Right kidney (tissue), 1 donor: ENCODE data around the gene ZSCAN30.

Experiments used
- DNase-seq: peaks from one replicate; pipeline ENCODE4 v3.0.0-alpha.2; 2016

ZSCAN30 gene

DNA sequence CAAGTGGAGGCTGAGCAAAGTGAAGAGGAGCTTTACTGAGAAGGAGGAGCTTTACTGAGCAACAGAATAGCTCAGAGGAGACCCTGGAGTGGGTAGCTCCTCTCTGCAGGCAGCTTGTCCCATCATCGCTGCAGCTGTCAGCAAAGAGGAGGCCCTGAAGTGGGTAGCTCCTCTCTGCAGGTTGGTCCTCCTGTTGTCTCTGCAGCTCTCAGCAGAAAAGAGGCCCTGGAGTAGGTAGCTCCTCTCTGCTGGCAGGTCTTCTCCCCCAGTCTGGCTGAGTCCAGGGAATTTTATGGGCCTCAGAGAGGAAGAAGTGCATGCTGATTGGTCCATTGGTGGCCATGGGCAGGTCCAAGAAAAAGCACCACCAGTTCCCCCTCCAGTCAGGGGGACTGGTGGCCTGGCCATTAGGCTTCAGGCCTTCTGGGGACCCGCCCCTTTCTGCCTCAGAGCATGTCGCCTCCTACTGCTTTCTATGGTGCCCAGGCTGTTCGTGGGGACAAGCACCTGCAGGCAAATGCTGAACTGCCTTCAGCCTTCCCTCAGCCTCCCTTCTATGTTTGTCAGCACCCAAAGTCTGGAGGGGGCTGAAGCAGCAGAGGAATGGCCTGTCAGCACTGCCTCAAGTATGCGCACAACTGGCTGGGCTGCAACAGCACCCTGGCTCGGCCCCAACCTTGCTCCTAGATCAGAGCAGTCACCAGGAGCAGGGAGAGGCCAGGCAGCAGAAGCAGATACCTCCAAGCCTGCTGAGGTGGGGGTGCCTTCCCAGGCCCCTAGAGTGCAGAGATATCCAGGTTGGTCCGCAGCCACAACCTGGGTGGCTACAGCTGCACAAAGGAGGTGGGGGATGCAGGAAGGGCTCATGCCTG is 5.9 kb downstream of the ZSCAN30 start:
- no peak for DNase-seq

DNA sequence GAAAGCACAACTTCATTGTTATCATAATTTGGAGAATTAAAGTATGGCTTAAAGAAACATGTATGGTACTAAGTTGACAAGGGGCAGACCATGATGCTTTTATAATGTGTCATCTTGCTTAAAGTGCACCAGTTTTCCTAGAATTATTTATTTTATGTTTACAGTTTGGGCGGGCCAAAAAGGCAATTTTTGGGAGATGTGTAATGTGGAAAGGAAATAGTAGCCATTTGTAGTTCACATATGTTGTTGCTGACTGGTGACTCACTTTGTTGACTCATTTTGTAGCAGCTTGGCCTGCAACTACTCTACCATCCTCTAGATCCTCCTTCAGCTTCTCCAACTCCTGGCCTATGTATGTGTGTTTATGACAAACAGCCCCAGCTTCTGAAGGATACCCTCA is 7.7 kb downstream of the ZSCAN30 start:
- no peak for DNase-seq

DNA sequence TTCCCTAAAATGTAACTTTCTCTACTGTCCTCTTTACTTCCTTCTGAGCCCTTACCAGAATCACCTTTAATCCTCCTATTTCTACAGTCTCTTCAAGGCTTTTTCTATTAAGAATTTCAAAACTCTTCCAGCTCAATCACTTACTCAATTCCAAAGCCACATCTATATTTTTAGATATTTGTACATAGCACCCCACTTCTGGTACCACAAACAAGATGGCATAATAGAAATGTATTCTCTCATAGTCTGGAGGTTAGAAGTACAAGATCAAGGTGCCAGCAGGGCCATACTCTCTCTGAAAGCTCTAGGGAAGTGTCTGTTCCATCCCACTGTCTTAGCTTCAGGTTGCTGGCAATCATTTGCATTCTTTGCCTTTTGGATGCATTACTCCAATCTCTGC is 11.1 kb downstream of the ZSCAN30 start:
- DNase-seq, result no peak

DNA sequence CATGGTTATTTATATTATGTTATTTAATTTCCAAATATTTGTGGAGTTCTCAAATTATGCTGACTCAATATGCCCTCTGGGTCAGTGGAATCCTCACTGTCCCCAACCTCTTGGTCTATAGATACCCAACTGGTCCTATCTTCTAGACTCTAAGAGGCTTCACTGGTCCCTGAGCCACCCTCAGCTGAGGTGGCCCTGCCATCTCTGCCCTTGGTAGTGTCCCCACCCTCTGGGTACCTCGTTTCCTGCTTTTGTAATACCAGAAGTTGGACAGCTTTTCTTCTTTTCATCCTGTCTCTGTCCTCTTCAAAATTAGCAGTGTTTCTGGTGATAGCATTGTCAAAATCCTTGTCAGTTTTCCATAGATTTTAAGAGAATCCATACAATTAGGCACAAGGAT is 11.9 kb downstream of the ZSCAN30 start:
- no peak for DNase-seq

DNA sequence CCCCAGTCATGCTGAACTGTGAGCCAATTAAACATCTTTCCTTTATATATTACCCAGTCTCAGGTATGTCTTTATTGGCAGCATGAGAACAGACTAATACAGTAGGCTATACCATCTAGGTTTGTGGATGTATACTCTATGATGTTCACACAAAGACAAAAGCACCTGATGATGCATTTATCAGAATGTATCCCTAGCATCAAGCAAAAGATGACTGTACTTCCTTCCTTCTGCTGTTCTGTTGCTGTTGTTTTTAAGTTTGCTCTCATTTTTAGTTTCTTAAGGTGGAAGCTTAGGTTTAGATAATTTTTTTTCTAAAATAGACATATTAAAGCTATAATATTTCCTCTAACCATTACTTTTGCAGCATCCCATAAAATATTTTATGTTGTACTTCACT is 12.4 kb downstream of the ZSCAN30 start:
- no peak for DNase-seq

DNA sequence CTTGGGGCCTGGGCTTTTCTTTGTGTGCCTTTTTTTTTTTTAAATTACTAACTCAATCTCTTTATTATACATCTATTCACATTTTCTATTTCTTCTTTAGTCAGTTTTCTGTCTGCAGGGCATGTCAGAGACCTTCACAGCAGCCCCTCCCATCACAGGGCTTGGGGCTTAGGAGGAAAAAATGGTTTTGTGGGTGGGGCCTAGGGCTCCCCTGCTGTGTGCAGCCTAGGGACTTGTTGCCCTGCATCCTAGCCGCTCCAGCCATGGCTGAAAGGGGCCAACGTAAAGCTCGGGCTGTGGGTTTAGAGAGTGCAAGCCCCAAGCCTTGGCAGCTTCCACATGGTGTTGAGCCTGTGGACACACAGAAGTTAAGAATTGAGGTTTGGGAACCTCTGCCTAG is 13.8 kb downstream of the ZSCAN30 start:
- no peak for DNase-seq

DNA sequence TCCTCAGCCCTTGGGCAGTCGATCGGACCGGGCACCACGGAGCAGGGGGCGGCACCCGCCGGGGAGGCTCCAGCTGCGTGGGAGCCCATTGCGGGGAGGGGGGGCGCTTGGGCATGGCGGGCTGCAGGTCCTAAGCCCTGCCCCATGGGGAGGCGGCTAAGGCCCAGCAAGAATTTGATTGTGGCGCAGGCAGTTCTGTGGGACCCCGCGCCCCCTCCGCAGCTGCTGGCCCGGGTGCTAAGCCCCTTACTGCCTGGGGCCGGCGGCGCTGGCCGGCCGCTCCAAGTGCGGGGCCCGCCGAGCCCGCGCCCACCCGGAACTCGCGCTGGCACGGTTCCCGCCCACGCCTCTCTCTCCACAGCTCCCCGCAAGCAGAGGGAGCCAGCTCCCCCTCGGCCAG is 18.4 kb downstream of the ZSCAN30 start:
- DNase-seq, result no peak

DNA sequence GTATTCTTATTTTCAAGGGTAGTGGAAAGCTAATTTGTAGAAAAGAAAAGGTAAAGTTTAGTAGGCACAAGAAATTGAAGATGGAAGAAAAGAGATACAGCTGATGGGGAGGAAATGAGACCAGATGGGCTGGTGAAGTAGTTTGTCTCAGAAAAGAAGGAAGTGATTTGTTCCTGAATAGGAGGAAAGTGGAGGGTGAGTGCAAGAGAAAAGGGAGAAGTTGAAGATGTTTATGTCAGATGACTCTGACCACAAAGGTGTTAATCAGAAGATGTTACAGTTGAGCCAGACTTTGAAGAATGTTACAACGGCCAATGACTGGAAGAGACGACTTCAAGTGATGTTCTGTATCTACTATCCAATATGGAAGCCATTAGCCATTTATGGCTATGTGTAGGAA is 21.2 kb downstream of the ZSCAN30 start:
- no peak for DNase-seq

DNA sequence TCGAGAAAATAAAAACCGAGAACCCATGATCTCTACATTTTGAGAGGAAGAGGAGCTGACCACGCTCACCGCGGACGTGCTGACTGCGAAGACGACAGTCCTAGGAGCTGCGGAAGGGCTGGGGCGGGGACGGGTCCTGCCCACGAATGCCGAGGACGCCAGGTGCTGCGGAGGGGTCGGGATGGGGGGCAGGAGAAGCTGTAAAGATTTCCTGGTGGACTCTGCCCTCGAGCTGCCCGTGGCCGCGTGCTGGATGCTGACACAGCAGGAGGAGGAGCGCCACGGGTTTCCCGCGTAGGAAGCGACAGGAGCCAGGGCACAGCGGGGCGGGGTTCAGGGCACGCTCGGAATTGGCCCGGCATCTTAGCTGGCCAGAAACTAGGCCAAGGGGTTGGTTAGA is 22.2 kb downstream of the ZSCAN30 start:
- DNase-seq, result no peak

DNA sequence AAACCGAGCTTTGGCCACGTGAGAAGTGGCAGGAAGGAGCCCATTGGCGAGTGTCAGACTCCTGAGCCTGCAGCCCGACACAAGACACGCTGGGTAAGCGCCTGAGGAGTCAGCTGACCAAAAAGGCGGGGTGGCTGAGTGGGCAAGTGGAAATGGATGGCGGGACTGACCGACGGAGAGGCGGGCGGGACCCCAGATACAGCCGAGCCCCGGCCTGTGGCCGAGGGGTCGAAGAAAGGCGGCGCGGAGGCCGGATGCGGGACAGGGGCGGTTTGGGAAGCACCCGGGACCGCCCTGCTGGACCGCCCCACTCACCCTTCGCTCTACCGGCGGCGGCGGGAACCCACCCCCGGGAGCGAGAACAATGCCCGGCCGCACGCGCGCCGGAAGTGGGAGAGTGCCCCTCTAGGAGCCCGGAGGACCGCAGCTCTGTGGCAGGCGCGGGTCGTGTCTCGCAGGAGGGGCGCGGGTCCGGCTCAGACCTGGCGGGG is 22.8 kb downstream of the ZSCAN30 start:
- DNase-seq, result peak; percentile 91

DNA sequence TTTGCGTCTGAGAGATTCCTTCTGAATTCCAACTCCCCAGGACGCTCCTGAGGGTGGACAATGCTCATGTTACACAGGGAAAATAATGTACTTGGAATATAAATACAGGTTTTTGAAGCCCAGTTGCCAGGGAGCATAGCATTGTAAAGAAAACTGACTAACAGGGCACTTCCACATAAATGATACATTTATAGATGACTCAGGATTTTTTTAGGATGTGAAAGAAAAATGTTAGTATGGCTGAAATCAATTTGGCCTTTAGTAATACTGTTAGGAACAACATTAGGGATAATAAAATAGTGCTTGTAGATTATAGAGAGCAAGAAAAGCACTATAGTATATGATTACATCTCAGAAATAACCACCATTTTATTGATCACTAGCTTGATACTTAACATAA is 25.6 kb downstream of the ZSCAN30 start:
- no peak for DNase-seq

DNA sequence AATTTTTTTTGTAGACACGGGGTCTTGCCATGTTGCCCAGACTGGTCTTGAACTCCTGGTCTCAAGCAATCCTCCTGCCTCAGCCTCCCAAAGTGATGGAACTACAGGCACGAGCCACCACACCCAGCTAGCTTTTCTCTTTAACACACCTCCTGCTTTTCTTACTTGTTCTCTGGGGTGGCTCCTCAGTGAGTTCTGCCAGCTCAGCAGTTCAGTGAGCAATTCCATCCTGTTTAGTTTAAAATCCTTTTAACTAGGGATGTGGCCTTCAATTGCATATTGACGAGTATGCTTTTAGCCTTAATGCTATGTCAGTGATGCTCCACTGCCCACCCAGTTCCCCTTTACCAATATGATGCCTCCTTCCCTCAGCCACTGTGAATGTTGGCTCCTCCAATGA is 33.1 kb downstream of the ZSCAN30 start:
- no peak for DNase-seq

DNA sequence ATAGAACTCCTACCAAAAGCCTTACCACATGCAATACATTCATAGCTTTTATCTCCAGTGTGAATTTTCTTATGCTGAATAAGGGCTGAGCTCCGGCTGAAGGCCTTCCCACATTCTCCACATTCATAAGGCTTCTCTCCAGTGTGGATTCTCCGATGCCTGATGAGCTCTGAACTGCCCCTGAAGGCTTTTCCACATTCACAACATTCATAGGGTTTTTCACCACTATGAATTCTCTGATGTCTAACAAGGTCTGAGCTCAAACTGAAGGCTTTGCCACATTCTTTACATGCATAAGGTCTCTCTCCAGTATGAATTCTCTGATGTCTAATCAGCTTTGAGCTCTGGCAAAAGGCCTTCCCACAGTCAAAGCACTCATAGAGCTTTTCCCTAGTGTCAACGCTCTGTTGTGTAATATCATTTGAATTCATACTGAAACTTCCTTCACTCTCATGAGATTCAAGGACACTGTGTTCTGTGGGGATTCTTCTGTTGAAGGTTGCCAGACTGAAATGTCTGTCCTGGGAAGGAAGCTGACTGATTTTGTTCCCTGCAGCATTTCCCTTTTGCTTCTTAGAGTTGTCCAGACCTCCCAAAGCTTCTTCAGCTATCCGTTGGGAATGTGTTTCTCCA is 36.3 kb downstream of the ZSCAN30 start:
- no peak for DNase-seq

DNA sequence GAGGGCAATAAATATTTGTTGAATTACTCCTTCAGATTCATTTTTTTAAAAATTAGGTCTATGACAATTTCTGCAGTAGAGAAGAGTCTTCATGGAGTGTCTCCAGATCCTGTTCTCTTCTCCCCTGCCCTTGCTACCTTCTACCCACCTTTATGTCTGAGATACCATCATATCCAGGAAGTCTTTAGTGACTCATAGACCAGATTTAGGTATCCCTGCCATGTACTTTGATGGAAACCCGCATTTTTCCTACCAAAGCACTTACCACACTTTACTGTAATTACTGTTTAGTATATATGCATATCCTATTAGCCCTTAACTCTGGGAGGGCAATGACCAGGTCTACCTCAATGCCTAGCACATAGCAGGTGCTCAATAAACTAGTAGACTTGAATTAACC is 37.6 kb downstream of the ZSCAN30 start:
- no peak for DNase-seq

DNA sequence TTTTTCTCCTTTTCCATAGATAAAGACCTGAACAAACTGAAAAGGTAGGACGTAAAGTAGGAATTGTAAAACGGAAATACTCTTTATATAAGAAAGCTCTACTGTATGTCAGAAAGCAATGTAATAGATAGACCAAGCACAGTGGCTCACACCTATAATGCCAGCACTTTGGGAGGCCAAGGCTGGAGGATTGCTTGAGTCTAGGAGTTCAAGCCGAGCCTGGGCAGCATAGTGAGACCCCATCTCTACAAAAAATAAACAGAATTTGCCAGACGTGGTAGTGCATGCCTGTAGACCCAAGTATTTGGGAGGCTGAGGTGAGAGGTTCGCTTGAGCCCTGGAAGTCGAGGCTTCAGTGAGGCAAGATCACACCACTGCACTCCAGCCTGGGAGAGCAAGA is 41.6 kb downstream of the ZSCAN30 start:
- DNase-seq, result no peak

DNA sequence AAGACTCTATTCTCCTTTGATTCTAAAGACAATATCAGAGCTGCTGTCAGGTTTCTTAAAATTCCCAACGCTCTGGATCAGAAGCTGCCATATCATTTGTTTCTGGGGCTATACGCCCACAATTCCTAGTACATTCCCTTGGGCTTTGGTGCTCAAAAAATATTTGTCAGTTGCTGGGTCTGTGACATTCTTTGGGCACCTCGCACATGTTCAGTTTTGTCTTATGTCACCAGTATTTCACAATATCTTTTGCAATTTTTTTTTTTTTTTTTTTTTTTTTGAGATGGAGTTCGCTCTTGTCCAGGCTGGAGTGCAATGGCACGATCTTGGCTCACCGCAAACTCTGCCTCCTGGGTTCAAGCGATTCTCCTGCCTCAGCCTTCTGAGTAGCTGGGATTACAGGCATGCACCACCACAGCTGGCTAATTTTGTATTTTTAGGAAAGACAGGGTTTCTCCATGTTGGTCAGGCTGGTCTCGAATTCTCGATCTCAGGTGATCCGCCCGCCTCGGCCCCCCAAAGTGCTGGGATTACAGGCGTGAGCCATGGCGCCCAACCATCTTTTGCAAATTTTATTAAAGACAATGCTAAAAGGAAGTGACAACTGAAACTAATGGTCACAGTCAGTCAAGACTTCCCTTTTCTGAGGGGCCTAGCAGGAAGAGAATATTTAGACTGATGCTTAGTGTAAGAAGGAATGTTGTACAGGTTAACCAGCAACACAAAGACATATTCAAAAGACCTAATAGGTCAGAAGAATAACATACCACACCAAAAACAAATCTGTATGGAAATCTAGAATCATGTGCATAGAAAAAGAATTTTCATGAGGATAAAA is 42.4 kb downstream of the ZSCAN30 start:
- no peak for DNase-seq

DNA sequence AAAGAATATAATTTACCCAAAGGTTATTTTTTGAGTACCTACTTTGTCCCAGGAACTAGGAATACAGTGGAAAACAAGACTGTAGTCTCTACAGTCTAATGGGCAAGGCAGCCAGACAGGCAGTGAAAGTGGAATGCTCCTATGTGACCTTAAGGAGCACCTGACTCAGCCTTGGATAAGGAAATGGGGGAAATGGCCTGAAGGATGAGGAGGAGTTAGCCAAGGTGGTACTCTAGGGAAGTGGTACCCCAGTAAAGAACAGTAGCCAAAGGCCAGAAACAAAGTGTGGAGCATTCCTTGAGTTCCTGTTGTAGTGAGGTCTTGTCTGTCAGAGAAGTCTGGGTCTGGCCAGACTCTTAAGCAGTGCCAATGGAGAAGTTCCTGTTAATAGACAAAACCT is 43.2 kb downstream of the ZSCAN30 start:
- DNase-seq, result no peak

DNA sequence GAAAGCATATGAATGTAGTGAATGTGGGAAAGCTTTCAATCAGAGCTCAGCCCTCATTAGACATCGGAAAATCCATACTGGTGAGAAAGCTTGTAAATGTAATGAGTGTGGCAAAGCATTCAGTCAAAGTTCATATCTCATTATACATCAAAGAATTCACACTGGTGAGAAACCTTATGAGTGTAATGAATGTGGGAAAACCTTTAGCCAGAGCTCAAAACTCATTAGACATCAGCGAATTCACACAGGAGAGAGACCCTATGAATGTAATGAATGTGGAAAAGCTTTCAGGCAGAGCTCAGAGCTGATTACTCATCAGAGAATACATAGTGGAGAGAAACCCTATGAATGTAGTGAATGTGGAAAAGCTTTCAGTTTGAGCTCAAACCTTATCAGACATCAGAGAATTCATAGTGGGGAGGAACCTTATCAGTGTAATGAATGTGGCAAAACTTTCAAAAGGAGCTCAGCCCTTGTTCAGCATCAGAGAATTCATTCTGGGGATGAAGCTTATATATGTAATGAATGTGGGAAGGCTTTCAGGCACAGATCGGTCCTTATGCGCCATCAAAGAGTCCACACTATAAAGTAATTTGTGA is 44.2 kb downstream of the ZSCAN30 start:
- DNase-seq, result no peak

DNA sequence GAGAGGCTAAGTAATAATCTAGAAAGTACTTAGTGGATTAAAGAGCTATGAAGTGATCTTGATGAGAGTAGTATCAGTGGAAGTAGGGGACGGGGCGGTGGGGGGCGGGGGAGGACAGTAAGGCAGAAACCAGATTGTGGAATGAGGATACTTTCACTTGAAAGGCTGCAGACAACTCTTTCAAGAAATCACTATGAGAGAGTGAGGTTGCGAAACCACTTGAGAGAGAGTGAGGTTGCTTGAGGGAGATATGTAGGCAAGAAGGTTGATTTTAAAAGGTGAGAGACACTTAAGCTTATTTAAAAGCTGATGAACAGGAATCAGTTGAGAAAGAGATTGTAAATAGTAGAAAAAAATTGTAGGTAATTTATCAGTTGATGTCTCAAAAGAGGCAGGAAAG is 45.4 kb downstream of the ZSCAN30 start:
- DNase-seq, result no peak

DNA sequence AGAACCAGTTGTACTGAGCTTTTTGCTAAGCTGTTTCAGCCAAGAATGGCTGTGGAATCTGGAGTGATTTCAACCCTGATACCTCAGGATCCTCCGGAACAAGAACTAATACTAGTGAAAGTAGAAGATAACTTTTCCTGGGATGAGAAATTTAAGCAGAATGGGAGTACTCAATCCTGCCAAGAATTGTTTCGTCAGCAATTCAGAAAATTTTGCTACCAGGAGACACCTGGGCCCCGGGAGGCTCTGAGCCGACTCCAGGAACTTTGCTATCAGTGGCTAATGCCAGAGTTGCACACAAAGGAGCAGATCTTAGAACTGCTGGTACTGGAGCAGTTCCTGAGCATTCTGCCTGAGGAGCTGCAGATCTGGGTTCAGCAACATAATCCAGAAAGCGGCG is 47.6 kb downstream of the ZSCAN30 start:
- DNase-seq, result no peak

DNA sequence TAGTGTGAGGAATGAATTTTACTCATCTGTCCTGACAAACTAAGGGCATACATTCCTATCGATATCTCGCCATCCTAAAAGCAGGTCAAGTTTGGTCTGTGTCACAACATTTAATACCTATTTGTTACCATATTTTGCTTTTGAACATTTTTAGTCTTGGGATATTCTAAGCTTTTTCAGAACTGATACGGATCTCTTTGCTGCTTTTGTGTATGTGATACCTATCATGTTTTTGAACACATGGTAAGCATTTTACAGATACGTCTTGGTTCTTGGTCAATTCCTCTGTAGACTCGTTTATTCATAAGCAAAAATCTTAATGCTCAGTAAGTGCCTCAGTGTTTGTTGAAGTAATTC is 48.6 kb downstream of the ZSCAN30 start:
- DNase-seq, result no peak

DNA sequence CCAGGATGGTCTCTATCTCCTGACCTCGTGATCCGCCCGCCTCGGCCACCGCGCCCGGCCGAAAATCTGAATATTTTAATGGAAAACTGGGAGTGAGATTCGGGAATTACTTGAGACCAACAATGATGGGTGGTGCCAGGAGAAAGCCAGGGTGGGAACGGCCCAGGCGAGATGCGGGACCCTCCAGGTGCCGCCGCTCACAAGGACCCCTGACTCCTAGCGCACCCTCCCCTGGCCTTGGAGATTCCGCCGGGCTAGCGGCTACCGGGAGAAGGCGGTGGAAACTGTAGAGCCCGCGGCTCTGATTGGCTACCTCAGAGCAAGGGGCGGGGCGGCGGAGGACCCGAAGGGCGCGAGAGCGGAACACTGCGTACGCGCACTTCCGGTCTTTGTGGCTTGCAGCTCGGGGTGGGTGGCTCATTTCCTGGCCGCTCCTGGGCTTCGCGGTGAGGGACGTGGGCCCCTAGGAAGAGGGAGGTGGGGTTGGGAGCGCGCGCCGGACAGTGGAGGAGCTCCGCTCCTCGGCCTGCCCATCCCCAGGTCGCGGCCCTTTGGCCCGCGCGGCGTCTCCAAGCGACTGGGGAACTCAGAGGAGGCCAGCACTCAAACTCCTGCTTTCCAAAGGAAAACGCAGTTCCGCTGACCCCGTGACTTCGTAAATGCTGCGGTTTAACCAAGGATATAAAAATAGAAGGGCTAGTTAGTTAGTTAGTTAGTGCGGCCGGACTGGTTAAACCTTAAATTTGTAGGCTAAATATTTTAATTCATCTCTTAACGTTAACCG is 49.2 kb downstream of the ZSCAN30 start, which contains the start of gene ZNF397:
Gene ZNF397, plus strand, starts transcription at position 371 of the 784 bp plus-strand sequence. CDS start 1,437 bp downstream, outside the sequence.
- peak; percentile 95 for DNase-seq
